GM23338 (cell line): Measurements from ENCODE around the gene IKBKE. TPM values are rescaled to one million over a fixed set of nuclear protein-coding genes. Genes with fewer than 3 reads are reported as not detected.

Experiments
- ATAC-seq: fragments of 200-7000 bp; cut with Tn5 transposase; 3 replicates; pipeline ENCODE4 v1.9.1; 2020
- DNase-seq: peaks from one replicate; pipeline ENCODE4 v3.0.0-alpha.2; 2015; ENCODE audit warnings: low spot score
- H2AFZ ChIP-seq: fragments of 200-600 bp; sonication (generic); 2 replicates; pipeline ENCODE4 v1.8.0; 2016; ENCODE audit warnings: antibody characterized with exemption, mild to moderate bottlenecking, moderate library complexity
- H3F3A ChIP-seq: fragments of 200-600 bp; sonication (generic); replicated peaks from 2 replicates; pipeline ENCODE4 v1.8.0; 2017; ENCODE audit warnings: antibody characterized with exemption, mixed run types, low read depth
- H3K27ac ChIP-seq: fragments of 200-600 bp; sonication (generic); 2 replicates; pipeline ENCODE4 v1.6.1; 2016; ENCODE audit warnings: low read depth
- H3K27me3 ChIP-seq: fragments of 200-600 bp; sonication (generic); 2 replicates; pipeline ENCODE4 v1.8.0; 2016; ENCODE audit warnings: mild to moderate bottlenecking, mixed run types, moderate library complexity; ENCODE audit not compliant: insufficient read depth
- H3K36me3 ChIP-seq: fragments of 200-600 bp; sonication (generic); 2 replicates; pipeline ENCODE4 v1.8.0; 2016; ENCODE audit warnings: mild to moderate bottlenecking; ENCODE audit not compliant: insufficient read depth
- H3K4me1 ChIP-seq: fragments of 200-600 bp; sonication (generic); 2 replicates; pipeline ENCODE4 v1.8.0; 2016; ENCODE audit warnings: mild to moderate bottlenecking, moderate library complexity; ENCODE audit not compliant: insufficient read depth
- H3K4me2 ChIP-seq: fragments of 200-600 bp; sonication (generic); 2 replicates; pipeline ENCODE4 v1.7.1; 2017; ENCODE audit warnings: mixed run types
- H3K4me3 ChIP-seq: fragments of 200-600 bp; sonication (generic); 2 replicates; pipeline ENCODE4 v1.6.1; 2016; ENCODE audit warnings: mixed run types
- H3K79me2 ChIP-seq: fragments of 200-600 bp; sonication (generic); replicated peaks from 2 replicates; pipeline ENCODE4 v1.8.0; 2017; ENCODE audit warnings: mild to moderate bottlenecking; ENCODE audit not compliant: insufficient read depth
- H3K9me2 ChIP-seq: fragments of 200-600 bp; sonication (generic); 2 replicates; pipeline ENCODE4 v1.8.0; 2017; ENCODE audit not compliant: insufficient read depth
- H4K20me1 ChIP-seq: fragments of 200-600 bp; sonication (generic); replicated peaks from 2 replicates; pipeline ENCODE4 v1.8.0; 2017; ENCODE audit warnings: mild to moderate bottlenecking; ENCODE audit not compliant: insufficient read depth
- H3K27ac Mint-ChIP-seq: 2 replicates; pipeline ENCODE4 v1.8.0; 2020; ENCODE audit warnings: inconsistent platforms, mild to moderate bottlenecking, moderate library complexity, mixed read lengths
- H3K27me3 Mint-ChIP-seq: 3 replicates; pipeline ENCODE4 v1.8.0; 2022; ENCODE audit warnings: low read depth, mild to moderate bottlenecking, moderate library complexity, mixed read lengths, inconsistent platforms; ENCODE audit not compliant: insufficient read depth, poor library complexity
- H3K36me3 Mint-ChIP-seq: 3 replicates; pipeline ENCODE4 v1.8.0; 2021; ENCODE audit warnings: low read depth, mild to moderate bottlenecking, inconsistent platforms, moderate library complexity, mixed read lengths
- H3K4me1 Mint-ChIP-seq: 3 replicates; pipeline ENCODE4 v1.8.0; 2020; ENCODE audit warnings: mild to moderate bottlenecking, inconsistent platforms, mixed read lengths
- H3K4me3 Mint-ChIP-seq: 3 replicates; pipeline ENCODE4 v1.8.0; 2021; ENCODE audit warnings: moderate library complexity, mild to moderate bottlenecking, inconsistent platforms, mixed read lengths
- H3K9me3 Mint-ChIP-seq: 3 replicates; pipeline ENCODE4 v1.8.0; 2020; ENCODE audit warnings: moderate library complexity, mild to moderate bottlenecking, inconsistent platforms, mixed read lengths
- EZH2phosphoT487 ChIP-seq: fragments of 200-600 bp; sonication (generic); IDR thresholded peaks from one replicate; pipeline ENCODE4 v1.8.1; 2018; ENCODE audit warnings: antibody characterized with exemption; ENCODE audit not compliant: unreplicated experiment
- NANOG ChIP-seq: IDR thresholded peaks from 2 replicates; pipeline ENCODE4 v1.6.1; 2016; ENCODE audit warnings: antibody characterized with exemption, borderline replicate concordance
- POLR2AphosphoS5 ChIP-seq: IDR thresholded peaks from 2 replicates; pipeline ENCODE4 v1.6.1; 2016; ENCODE audit warnings: antibody characterized with exemption, low read depth
- ZNF331 ChIP-seq: fragments of 250-450 bp; sonication (Bioruptor Pico); IDR thresholded peaks from 2 replicates; pipeline ENCODE4 v1.5.0; 2020; ENCODE audit warnings: low read depth, mild to moderate bottlenecking, moderate library complexity
- polyA plus RNA-seq: library from polyadenylated mRNA; unstranded; fragments of >200 nt; fragmentation: Nextera tagmentation; extraction: Ambion mirVana; gene quantifications from 2 replicates; pipeline ENCODE4 v1.2.1, GENCODE V29; 2016
- total RNA-seq: library from RNA; depleted of rRNA; stranded (reverse); fragments of >200 nt; shearing (Covaris generic); gene quantifications from 2 replicates; pipeline ENCODE4 v1.2.3, GENCODE V29; 2014
- TF ChIP-seq, protein P1 (sequence below): fragments of 250-450 bp; sonication (Bioruptor Pico); IDR thresholded peaks from 2 replicates; pipeline ENCODE4 v1.5.0; 2020; ENCODE audit warnings: mild to moderate bottlenecking, moderate library complexity
- TF ChIP-seq, protein P2 (sequence below), 2 experiments: fragments of 200-600 bp in 1 of 2; sonication (generic) in 1 of 2; conservative IDR thresholded peaks; 2 replicates each; pipeline versions ENCODE4 v1.5.1 to v1.6.1; 2016 to 2017; ENCODE audit warnings: antibody characterized with exemption in 2 of 2, low read depth in 2 of 2, mild to moderate bottlenecking in 2 of 2, moderate library complexity in 1 of 2
- TF ChIP-seq, protein P3 (sequence below): IDR thresholded peaks from 2 replicates; pipeline ENCODE4 v1.6.1; 2016; ENCODE audit warnings: antibody characterized with exemption
- TF ChIP-seq, protein P4 (sequence below): IDR thresholded peaks from one replicate; pipeline ENCODE4 v1.6.1; 2018; ENCODE audit warnings: antibody characterized with exemption; ENCODE audit not compliant: unreplicated experiment

IKBKE gene
- total and polyA plus RNA-seq, 2 experiments from 2014 or later: 4.8 to 11.1 TPM

DNA sequence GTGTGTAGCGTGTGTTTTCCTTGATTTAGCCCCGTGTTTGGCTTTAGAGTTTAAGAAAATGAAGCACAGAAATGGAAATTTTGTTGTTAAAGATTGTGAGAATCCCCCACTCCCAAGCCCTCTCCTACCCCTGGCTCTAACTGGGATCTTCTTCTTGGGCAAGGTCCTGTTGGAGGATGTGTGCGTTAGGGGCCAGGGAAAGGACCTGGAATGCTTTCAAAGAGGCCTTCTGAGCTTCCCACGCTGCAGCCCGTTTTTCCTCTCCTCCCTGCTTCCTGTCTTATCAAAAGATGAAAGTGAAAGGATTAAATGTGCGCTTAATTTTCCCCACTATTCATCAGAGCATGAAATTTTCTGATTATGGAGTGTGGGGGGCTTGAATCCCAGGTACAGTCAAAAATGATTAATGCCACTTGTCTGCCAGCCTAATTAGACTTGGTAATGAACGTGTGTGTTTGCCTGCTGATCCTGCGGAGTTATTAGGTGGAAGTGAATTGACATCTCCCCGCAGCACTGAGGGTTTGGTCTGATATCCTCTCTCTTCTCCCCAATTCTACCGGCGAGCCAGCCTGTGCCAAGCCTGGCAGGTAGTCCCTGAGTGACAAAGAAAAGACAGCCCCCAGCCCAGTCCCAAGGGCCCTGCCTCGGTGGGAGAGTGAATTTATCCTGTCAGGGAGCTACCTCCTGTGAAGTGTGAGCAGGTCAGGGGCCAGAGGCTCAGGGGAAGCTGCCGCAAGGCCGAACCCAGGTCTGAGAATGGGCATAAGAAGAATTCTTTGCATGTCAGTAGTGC, 42.0 kb downstream of the IKBKE start:
- no peak overlapping the region; the same call in 2 of the 3 replicates for H3K4me3 Mint-ChIP-seq
- Histone ChIP-seq H4K20me1 (peaks cover 7% of the 10 kb centered on the region; the same call in 1 of the 2 replicates), H2AFZ (no peak overlapping the region), H3F3A (0 out of 2 replicates have a peak, but pooled peaks cover 2% of the 10 kb centered on the region), H3K79me2 (no peaks in the 10 kb centered on the region), H3K4me2 (no peak overlapping the region; the same call in 1 of the 2 replicates), H3K27ac (no peak overlapping the region), H3K4me1 (peaks cover 17% of the 10 kb centered on the region), H3K36me3 (no peaks in the 10 kb centered on the region), H3K9me2 (no peaks in the 10 kb centered on the region), H3K4me3 (no peak overlapping the region), H3K27me3 (peaks cover 40% of the 10 kb centered on the region)
- ATAC-seq (no peak), DNase-seq (no peak)
- peaks cover 37% of the 10 kb centered on the region for H3K27me3 Mint-ChIP-seq
- H3K36me3 Mint-ChIP-seq: no peaks in the 10 kb centered on the region
- TF ChIP-seq NANOG (no peak), ZNF331 (no peak), POLR2AphosphoS5 (no peak), EZH2phosphoT487 (no peak)
- TF ChIP-seq, protein P1, sequence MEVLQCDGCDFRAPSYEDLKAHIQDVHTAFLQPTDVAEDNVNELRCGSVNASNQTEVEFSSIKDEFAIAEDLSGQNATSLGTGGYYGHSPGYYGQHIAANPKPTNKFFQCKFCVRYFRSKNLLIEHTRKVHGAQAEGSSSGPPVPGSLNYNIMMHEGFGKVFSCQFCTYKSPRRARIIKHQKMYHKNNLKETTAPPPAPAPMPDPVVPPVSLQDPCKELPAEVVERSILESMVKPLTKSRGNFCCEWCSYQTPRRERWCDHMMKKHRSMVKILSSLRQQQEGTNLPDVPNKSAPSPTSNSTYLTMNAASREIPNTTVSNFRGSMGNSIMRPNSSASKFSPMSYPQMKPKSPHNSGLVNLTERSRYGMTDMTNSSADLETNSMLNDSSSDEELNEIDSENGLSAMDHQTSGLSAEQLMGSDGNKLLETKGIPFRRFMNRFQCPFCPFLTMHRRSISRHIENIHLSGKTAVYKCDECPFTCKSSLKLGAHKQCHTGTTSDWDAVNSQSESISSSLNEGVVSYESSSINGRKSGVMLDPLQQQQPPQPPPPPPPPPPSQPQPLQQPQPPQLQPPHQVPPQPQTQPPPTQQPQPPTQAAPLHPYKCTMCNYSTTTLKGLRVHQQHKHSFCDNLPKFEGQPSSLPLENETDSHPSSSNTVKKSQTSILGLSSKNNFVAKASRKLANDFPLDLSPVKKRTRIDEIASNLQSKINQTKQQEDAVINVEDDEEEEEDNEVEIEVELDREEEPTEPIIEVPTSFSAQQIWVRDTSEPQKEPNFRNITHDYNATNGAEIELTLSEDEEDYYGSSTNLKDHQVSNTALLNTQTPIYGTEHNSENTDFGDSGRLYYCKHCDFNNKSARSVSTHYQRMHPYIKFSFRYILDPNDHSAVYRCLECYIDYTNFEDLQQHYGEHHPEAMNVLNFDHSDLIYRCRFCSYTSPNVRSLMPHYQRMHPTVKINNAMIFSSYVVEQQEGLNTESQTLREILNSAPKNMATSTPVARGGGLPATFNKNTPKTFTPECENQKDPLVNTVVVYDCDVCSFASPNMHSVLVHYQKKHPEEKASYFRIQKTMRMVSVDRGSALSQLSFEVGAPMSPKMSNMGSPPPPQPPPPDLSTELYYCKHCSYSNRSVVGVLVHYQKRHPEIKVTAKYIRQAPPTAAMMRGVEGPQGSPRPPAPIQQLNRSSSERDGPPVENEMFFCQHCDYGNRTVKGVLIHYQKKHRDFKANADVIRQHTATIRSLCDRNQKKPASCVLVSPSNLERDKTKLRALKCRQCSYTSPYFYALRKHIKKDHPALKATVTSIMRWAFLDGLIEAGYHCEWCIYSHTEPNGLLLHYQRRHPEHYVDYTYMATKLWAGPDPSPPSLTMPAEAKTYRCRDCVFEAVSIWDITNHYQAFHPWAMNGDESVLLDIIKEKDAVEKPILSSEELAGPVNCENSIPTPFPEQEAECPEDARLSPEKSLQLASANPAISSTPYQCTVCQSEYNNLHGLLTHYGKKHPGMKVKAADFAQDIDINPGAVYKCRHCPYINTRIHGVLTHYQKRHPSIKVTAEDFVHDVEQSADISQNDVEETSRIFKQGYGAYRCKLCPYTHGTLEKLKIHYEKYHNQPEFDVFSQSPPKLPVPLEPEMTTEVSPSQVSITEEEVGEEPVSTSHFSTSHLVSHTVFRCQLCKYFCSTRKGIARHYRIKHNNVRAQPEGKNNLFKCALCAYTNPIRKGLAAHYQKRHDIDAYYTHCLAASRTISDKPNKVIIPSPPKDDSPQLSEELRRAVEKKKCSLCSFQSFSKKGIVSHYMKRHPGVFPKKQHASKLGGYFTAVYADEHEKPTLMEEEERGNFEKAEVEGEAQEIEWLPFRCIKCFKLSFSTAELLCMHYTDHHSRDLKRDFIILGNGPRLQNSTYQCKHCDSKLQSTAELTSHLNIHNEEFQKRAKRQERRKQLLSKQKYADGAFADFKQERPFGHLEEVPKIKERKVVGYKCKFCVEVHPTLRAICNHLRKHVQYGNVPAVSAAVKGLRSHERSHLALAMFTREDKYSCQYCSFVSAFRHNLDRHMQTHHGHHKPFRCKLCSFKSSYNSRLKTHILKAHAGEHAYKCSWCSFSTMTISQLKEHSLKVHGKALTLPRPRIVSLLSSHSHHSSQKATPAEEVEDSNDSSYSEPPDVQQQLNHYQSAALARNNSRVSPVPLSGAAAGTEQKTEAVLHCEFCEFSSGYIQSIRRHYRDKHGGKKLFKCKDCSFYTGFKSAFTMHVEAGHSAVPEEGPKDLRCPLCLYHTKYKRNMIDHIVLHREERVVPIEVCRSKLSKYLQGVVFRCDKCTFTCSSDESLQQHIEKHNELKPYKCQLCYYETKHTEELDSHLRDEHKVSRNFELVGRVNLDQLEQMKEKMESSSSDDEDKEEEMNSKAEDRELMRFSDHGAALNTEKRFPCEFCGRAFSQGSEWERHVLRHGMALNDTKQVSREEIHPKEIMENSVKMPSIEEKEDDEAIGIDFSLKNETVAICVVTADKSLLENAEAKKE: no peak
- TF ChIP-seq, protein P2, sequence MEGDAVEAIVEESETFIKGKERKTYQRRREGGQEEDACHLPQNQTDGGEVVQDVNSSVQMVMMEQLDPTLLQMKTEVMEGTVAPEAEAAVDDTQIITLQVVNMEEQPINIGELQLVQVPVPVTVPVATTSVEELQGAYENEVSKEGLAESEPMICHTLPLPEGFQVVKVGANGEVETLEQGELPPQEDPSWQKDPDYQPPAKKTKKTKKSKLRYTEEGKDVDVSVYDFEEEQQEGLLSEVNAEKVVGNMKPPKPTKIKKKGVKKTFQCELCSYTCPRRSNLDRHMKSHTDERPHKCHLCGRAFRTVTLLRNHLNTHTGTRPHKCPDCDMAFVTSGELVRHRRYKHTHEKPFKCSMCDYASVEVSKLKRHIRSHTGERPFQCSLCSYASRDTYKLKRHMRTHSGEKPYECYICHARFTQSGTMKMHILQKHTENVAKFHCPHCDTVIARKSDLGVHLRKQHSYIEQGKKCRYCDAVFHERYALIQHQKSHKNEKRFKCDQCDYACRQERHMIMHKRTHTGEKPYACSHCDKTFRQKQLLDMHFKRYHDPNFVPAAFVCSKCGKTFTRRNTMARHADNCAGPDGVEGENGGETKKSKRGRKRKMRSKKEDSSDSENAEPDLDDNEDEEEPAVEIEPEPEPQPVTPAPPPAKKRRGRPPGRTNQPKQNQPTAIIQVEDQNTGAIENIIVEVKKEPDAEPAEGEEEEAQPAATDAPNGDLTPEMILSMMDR (conservative IDR thresholded peaks at IDR 0.05; ENCODE audit: low read depth in 2 of 2): no peak
- TF ChIP-seq, protein P3, sequence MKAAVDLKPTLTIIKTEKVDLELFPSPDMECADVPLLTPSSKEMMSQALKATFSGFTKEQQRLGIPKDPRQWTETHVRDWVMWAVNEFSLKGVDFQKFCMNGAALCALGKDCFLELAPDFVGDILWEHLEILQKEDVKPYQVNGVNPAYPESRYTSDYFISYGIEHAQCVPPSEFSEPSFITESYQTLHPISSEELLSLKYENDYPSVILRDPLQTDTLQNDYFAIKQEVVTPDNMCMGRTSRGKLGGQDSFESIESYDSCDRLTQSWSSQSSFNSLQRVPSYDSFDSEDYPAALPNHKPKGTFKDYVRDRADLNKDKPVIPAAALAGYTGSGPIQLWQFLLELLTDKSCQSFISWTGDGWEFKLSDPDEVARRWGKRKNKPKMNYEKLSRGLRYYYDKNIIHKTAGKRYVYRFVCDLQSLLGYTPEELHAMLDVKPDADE: no peak
- TF ChIP-seq, protein P4, sequence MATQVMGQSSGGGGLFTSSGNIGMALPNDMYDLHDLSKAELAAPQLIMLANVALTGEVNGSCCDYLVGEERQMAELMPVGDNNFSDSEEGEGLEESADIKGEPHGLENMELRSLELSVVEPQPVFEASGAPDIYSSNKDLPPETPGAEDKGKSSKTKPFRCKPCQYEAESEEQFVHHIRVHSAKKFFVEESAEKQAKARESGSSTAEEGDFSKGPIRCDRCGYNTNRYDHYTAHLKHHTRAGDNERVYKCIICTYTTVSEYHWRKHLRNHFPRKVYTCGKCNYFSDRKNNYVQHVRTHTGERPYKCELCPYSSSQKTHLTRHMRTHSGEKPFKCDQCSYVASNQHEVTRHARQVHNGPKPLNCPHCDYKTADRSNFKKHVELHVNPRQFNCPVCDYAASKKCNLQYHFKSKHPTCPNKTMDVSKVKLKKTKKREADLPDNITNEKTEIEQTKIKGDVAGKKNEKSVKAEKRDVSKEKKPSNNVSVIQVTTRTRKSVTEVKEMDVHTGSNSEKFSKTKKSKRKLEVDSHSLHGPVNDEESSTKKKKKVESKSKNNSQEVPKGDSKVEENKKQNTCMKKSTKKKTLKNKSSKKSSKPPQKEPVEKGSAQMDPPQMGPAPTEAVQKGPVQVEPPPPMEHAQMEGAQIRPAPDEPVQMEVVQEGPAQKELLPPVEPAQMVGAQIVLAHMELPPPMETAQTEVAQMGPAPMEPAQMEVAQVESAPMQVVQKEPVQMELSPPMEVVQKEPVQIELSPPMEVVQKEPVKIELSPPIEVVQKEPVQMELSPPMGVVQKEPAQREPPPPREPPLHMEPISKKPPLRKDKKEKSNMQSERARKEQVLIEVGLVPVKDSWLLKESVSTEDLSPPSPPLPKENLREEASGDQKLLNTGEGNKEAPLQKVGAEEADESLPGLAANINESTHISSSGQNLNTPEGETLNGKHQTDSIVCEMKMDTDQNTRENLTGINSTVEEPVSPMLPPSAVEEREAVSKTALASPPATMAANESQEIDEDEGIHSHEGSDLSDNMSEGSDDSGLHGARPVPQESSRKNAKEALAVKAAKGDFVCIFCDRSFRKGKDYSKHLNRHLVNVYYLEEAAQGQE: no peak
- peaks cover 45% of the 10 kb centered on the region for H3K4me1 Mint-ChIP-seq
- no peaks in the 10 kb centered on the region for H3K9me3 Mint-ChIP-seq
- no peak overlapping the region for H3K27ac Mint-ChIP-seq
